ENCODE results near the gene LHX6. TPM values are rescaled to one million over a fixed set of nuclear protein-coding genes. Genes with fewer than 3 reads are reported as not detected.

Gene LHX6
- polyA plus RNA-seq, 3 donors, result 3.3 to 3.8 (median 3.5) TPM

DNA sequence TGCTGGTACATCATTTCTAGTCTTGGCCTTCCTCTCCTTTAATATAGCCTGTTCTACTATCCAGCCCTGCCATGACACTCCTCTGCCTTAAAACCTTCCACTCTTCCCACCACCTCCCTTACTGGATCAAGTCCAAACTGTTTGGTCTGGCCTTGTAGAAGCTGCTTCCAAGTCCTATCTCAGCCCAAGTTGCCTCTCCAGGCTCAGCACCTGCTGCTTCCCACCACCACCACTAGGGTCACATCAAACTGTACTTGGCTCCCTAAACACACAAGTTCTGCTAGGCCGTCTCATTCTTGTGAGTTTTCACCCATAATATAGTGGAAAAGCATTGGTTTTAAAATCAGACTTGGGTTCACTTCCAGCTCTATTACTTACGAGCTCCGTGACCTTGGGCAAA lies 70.6 kb downstream of the LHX6 start:
- no peak for DNase-seq (ENCODE audit: low read depth in 3 of 3, low spot score in 2 of 3)

- DNase-seq (ENCODE audit: low read depth in 3 of 3, low spot score in 2 of 3), result no peak
These were observed 73.0 kb downstream of the LHX6 start for GRCh38 chr9:122155796-122156195.

Other genes starting within 250 kb of the LHX6 start
- gene TTLL11, start 135.6 kb downstream of the LHX6 start, polyA plus RNA-seq (ENCODE audit: insufficient read length in 3 of 3), result 1 to 10 TPM; 6.0 to 6.7 (median 6.2) TPM
- gene NDUFA8, start 69.2 kb downstream of the LHX6 start, polyA plus RNA-seq (ENCODE audit: insufficient read length in 3 of 3), result 10 to 100 TPM; 81.0 to 91.6 (median 89.5) TPM
- gene MORN5, start 69.0 kb downstream of the LHX6 start, polyA plus RNA-seq (ENCODE audit: insufficient read length in 3 of 3), result 1 to 10 TPM; 2.4 to 3.4 (median 3.1) TPM
- 10 to 100 TPM; 37.7 to 39.3 (median 37.9) TPM for gene RBM18, start 35.9 kb upstream of the LHX6 start, polyA plus RNA-seq (ENCODE audit: insufficient read length in 3 of 3)
- 10 to 100 TPM; 42.8 to 46.3 (median 44.5) TPM for gene MRRF, start 35.9 kb upstream of the LHX6 start, polyA plus RNA-seq (ENCODE audit: insufficient read length in 3 of 3)
- 1 to 10 TPM; 4.4 to 6.3 (median 5.4) TPM for gene PTGS1, start 142.1 kb upstream of the LHX6 start, polyA plus RNA-seq (ENCODE audit: insufficient read length in 3 of 3)
- gene OR1J1, start 249.0 kb upstream of the LHX6 start, polyA plus RNA-seq (ENCODE audit: insufficient read length in 3 of 3), result not detected

Data from right renal cortex interstitium (tissue), 3 donors.